ENCODE results near the gene TMEM263. TPM values are rescaled to one million over a fixed set of nuclear protein-coding genes. Genes with fewer than 3 reads are reported as not detected.

TMEM263 gene
- total and polyA plus RNA-seq, 9 of the 15 experiments (the other 6 are each of a cell fraction or from before 2014, with no cell fraction given): 12.6 to 36.7 (median 24.4) TPM

GRCh38 chr12:106986625-106987389 is 31.1 kb downstream of the TMEM263 start, which contains the start of gene MTERF2 (continued):
- TF ChIP-seq MLLT1 (IDR thresholded peaks at IDR 0.05) (peak in 1 of 2 experiments; percentile 51; a peak in 1 of 4 replicates), NFXL1 (CRISPR knock-in tag; IDR thresholded peaks at IDR 0.05) (no peak), ZNF212 (CRISPR knock-in tag; IDR thresholded peaks at IDR 0.05) (no peak), SP2 (IDR thresholded peaks at IDR 0.05; ENCODE audit: extremely low read depth, low read depth, low read length, poor library complexity, severe bottlenecking) (peak; percentile 41), TCF3 (CRISPR knock-in tag; IDR thresholded peaks at IDR 0.05) (no peak), SAFB2 (IDR thresholded peaks at IDR 0.05; ENCODE audit: borderline replicate concordance, low read depth, low read length, severe bottlenecking) (no peak), SUPT5H (IDR thresholded peaks at IDR 0.05) (peak; percentile 80), POLR2A (conservative IDR thresholded peaks at IDR 0.05) (peak; percentile 85), STAG1 (CRISPR knock-in tag; IDR thresholded peaks at IDR 0.05; ENCODE audit: borderline replicate concordance) (no peak), LCOR (CRISPR knock-in tag; IDR thresholded peaks at IDR 0.05) (peak; percentile 69; the same call in 1 of the 2 replicates), ATF4 (CRISPR knock-in tag; IDR thresholded peaks at IDR 0.05) (no peak), CTCFL (IDR thresholded peaks at IDR 0.05; ENCODE audit: borderline replicate concordance, insufficient read depth, low read depth, low read length, poor library complexity, severe bottlenecking) (peak; percentile 17), RFX1 (IDR thresholded peaks at IDR 0.05) (no peak), DPF2 (IDR thresholded peaks at IDR 0.05) (no peak), ZMIZ1 (IDR thresholded peaks at IDR 0.05; ENCODE audit: low read depth in 2 of 2, low read length in 2 of 2) (no peak), YBX1 (IDR thresholded peaks at IDR 0.05) (no peak), ZNF316 (IDR thresholded peaks at IDR 0.05) (no peak), ZNF41 (CRISPR knock-in tag; conservative IDR thresholded peaks at IDR 0.05) (no peak), ZNF583 (CRISPR knock-in tag; IDR thresholded peaks at IDR 0.05) (no peak), ZNF165 (CRISPR knock-in tag; IDR thresholded peaks at IDR 0.05; ENCODE audit: borderline replicate concordance) (no peak), CBX2 (IDR thresholded peaks at IDR 0.05; ENCODE audit: insufficient read depth, low read length, poor library complexity, severe bottlenecking) (no peak), KLF13 (tag; IDR thresholded peaks at IDR 0.05; ENCODE audit: borderline replicate concordance, low read depth) (no peak)
